OCI-M2 (cell line): Measurements from ENCODE around the gene PRAMEF14.
"Not testable (repeated sequence)": the region's sequence is repeated elsewhere in the genome, so short reads cannot be mapped to it uniquely, and the experiment has no call there.

Source experiments
- DNase-seq: peaks from one replicate; lab custom pipeline; 2025; ENCODE audit not compliant: unreplicated experiment; lab: John Stamatoyannopoulos, UW

Gene PRAMEF14, protein sequence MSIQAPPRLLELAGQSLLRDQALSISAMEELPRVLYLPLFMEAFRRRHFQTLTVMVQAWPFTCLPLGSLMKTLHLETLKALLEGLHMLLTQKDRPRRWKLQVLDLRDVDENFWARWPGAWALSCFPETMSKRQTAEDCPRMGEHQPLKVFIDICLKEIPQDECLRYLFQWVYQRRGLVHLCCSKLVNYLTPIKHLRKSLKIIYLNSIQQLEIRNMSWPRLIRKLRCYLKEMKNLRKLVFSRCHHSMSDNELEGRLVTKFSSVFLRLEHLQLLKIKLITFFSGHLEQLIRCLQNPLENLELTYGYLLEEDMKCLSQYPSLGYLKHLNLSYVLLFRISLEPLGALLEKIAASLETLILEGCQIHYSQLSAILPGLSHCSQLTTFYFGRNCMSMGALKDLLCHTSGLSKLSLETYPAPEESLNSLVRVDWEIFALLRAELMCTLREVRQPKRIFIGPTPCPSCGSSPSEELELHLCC

DNA sequence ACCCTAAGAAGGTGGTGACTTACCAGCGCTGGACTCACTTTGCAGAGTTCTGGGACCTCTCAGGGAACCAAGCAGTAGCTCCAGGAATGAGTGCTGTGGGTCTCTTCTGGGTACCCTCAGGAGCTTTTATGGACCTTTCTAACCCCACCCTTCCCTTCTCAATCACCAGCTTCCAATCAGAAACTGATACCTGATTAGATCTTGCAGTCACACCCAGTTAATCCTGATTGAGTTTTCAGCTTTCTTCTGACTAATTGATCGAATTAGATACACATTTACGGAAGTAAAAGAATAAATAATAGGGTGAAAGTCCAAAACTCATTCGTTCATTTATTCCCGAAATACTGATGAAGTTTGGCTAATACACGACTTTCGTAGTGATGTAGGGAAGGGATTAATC is at the start of gene PRAMEF14:
PRAMEF14 (minus strand) TSS at position 101 of the 400 bp plus-strand sequence. CDS start 1,820 bp downstream, outside the sequence.
- not testable (repeated sequence) for DNase-seq

DNA sequence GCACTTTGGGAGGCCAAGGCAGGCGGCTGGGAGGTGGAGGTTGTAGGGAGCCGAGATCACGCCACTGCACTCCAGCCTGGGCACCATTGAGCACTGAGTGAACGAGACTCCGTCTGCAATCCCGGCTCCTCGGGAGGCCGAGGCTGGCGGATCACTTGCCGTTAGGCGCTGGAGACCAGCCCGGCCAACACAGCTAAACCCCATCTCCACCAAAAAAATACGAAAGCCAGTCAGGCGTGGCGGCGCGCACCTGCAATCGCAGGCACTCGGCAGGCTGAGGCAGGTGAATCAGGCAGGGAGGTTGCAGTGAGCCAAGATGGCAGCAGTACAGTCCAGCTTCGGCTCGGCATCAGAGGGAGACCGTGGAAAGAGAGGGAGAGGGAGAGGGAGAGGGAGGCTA is 48.4 kb upstream of the PRAMEF14 start:
- DNase-seq = not testable (repeated sequence)

- not testable (repeated sequence) for DNase-seq
These were observed 47.8 kb upstream of the PRAMEF14 start for GRCh38 chr1:13394761-13395160.

DNA sequence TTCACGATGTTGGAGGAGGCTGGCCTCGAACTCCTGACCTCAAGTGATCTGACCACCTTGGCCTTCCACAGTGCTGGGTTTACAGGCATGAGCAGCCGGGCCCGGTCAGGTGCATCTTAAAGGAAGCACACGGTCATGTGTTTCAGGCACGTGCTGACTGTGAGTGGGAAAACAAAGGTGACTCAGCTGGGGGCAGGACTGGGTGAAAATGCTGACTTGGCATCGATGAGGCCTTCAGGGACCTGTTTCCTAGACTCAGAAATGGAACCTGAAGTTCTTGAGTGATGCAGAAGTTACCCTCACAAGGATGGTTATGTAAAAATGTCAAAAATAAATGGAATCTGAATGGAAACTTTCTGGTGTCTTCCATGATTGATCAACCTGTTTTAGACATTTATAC is 46.1 kb upstream of the PRAMEF14 start:
- DNase-seq = not testable (repeated sequence)

DNA sequence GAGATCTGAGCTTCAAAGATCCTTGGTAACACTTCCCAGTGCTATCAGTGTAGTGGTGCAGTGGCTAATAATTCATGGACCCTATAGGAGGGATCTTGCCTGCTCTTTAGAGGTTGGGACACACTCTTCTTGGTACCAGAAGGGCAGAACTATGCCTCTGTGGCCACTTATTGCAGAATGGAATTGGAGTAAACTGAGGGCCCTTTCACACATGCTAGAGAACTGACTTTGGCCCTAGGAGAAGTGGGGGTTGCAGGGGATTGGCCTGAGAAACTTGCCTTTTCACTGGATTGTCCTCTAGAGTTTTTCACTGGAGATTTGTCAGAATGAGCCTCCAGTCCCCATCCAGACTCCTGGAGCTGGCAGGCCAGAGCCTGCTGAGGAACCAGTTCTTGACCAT is 42.4 kb upstream of the PRAMEF14 start, which contains the start of gene PRAMEF17:
PRAMEF17 (plus strand) TSS at position 301 of the 400 bp plus-strand sequence; CDS start at position 327, 26 bp downstream.
- DNase-seq = not testable (repeated sequence)

GRCh38 chr1:13380380-13380779 is 33.4 kb upstream of the PRAMEF14 start:
- DNase-seq = not testable (repeated sequence)

- DNase-seq = not testable (repeated sequence)
These were observed 32.0 kb upstream of the PRAMEF14 start for GRCh38 chr1:13378983-13379382.

- not testable (repeated sequence) for DNase-seq
These were observed 21.6 kb upstream of the PRAMEF14 start for GRCh38 chr1:13368544-13368943.

DNA sequence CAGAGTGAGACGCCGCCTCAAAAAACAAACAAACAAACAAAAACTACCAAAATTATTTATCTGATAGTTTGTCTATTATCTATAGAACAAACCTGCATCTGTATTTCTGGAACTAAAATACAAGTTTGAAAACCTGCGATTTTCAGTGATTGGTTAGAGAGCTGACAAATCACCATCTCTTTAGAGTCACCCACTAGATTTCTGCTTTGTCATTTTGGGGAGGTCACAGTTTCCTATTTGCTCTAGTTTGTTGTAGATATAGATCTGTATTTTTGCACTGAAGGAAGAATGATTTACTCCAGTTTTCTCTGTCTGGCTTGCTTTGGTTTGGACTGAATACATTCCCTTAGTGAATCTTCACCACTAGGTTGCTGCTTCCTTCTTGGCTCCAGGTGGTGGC is 19.6 kb upstream of the PRAMEF14 start:
- DNase-seq = not testable (repeated sequence)

- not testable (repeated sequence) for DNase-seq
These were observed 18.0 kb upstream of the PRAMEF14 start for GRCh38 chr1:13364928-13365327.

DNA sequence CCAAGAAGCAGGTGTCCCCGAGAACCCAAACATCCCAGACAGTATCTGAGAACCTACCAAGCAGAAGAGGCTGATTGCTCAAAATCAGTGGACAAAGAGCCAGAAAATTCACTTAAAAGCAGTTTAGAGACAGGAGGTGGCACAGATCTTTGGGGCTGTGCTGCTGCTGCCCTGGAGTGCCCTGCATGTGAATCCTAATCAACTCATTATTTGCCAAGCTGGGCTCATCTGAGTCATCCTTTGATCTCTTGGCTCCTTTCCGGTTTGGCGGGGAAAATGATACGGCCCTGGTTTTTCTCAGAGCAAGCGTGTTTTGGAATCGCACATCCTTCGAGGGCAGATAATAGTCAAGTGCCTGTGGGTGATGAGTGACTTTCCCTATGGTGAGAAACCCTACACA is 15.4 kb upstream of the PRAMEF14 start:
- DNase-seq = not testable (repeated sequence)

DNA sequence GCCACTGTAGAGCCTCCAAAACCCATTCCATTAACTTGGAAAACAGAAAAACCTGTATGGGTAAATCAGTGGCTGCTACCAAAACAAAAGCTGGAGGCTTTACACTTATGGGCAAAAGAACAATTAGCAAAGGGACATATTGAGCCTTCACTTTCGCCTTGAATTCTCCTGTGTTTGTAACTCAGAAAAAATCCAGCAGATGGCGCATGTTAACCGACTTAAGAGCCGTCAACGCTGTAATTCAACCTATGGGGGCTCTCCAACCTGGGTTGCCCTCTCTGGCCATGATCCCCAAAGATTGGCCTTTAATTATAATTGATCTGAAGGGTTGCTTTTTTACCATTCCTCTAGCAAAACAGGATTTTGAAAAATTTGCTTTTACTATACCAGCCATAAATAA is 9.8 kb upstream of the PRAMEF14 start:
- DNase-seq = not testable (repeated sequence)

DNA sequence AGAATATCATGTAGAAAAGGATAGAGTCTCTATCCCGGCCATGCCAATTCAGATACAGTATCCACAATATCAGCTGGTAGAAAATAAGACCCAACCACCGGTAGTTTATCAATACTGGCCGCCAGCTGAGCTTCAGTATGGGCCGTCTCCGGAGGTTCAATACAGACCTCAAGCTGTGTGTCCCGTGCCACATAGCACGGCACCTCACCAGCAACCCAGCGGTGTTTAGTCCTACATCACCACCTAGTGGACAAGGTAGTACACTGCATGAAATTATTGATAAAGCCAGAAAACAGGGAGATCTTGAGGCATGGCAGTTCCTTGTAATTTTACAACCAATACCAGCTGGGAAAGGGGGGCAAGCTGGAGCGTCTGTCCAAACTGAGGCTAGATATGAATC is 7.5 kb upstream of the PRAMEF14 start:
- DNase-seq = not testable (repeated sequence)

DNA sequence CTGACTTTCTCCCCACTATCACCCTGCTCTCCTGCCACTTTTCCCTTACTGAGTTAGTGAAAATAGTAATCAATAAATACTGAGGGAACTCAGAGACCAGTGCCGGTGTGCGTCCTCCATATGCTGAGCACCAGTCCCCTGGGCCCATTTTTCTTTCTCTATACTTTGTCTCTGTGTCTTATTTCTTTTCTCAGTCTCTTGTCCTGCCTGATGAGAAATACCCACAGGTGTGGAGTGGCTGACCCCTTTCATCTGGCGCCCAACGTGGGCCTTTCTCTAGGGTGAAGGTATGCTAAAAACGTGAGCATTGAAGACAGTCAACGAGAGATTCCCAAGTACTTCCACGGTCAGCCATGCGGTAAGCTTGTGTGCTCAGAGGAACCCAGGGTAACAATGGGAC is 6.5 kb upstream of the PRAMEF14 start:
- DNase-seq = not testable (repeated sequence)

DNA sequence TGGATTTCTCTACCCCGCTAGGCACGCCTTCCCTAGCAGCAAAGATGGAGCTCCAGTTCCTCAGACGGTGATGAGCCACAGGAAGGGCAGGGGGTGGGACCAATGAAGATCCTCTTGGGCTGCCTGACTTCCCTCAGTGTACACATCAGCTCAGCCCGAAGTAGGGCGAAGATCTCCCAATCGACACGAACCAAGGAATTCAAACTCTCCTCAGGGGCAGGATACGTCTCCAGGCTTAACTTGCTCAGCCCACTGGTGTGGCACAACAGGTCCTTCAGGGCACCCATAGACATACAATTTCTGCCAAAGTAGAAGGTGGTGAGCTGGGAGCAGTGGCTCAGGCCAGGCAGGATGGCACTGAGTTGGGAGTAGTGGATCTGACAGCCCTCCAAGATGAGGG is 4.4 kb downstream of the PRAMEF14 start:
- not testable (repeated sequence) for DNase-seq

- not testable (repeated sequence) for DNase-seq
These were observed 31.7 kb downstream of the PRAMEF14 start, which contains the start of gene PRAMEF15 for GRCh38 chr1:13315281-13315680. TSS of gene PRAMEF15 (plus strand) at chr1:13315581. CDS start at chr1:13318408, 2,827 bp downstream.

DNA sequence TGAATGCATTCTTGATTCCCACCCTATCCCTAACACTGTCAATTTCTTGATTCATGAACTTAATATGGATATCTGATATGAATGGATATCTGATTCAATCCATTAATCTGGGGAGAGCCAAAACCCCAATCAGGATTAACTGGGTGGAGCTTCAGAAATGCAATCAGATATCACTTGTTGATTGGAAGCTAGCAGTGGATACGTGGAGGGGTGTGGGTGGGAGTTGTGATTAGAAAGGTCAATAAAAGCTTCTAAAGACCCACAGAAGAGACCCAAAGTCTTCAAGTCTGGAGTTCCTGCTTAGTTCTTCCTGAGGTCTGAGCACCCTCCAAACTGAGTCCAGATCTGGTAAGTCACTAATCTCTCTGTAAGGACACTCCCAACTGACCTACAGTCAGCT is 43.7 kb downstream of the PRAMEF14 start, which contains the start of gene PRAMEF33:
PRAMEF33 (plus strand) TSS at position 301 of the 400 bp plus-strand sequence. CDS start 2,416 bp downstream, outside the sequence.
- DNase-seq = not testable (repeated sequence)

GRCh38 chr1:13302197-13302596 is 44.7 kb downstream of the PRAMEF14 start:
- not testable (repeated sequence) for DNase-seq

- not testable (repeated sequence) for DNase-seq
These were observed 48.2 kb downstream of the PRAMEF14 start for GRCh38 chr1:13298699-13299098.

DNA sequence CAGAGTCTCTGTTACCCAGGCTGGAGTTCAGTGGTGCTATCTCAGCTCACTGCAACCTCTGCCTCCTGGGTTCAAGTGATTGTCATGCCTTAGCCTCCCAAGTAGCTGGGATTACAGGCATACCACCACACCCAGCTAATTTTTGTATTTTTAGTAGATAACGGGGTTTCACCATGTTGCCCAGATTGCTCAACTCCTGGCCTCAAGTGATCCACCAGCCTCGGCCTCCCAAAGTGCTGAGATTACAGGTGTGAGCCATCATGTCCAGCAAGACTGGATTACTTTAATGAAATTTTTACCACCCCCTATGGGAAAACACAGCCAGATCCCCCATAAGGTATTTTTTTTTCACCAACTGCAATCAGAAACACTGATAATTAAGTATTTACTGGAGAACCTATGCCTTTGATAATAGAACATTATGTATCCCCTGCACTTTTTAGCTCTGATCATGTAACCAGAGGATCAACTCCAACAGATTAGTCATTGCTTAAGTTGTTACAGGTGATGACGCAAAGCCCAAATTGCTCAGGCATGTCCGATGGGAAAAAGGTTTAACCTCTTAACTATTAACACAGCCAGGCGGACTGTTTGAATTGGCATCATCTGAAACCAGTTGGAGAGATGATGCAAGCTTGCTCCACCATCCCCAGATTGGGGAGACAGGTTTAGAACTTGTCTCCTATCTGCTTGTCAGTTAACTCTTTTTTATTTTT is 49.6 kb downstream of the PRAMEF14 start:
- not testable (repeated sequence) for DNase-seq
